ENCODE data around the gene MSI1. TPM values are rescaled to one million over a fixed set of nuclear protein-coding genes. Genes with fewer than 3 reads are reported as not detected.

MSI1 gene
- total and polyA plus RNA-seq, 2 experiments from 2014 or later = 12.8 to 16.9 TPM

GRCh38 chr12:120417917-120418580, 49.1 kb upstream of the MSI1 start:
- Mint-ChIP-seq H3K4me3 (no peak overlapping the region), H3K36me3 (ENCODE audit: low read depth) (no peaks in the 10 kb centered on the region), H3K4me1 (peaks cover 12% of the 10 kb centered on the region), H3K9me3 (no peaks in the 10 kb centered on the region; the same call in 2 of the 3 replicates), H3K27ac (no peak overlapping the region), H3K27me3 (ENCODE audit: insufficient read depth, low read depth, poor library complexity) (peaks cover 11% of the 10 kb centered on the region)
- H3K4me3 ChIP-seq = no peak overlapping the region
- no peaks in the 10 kb centered on the region for H4K20me1 ChIP-seq (replicated peaks; ENCODE audit: insufficient read depth)
- H3K27ac ChIP-seq (ENCODE audit: low read depth) = no peak overlapping the region
- ATAC-seq (no peak), DNase-seq (ENCODE audit: low spot score) (no peak)
- no peaks in the 10 kb centered on the region for H3K9me2 ChIP-seq (ENCODE audit: insufficient read depth)
- no peaks in the 10 kb centered on the region for H3F3A ChIP-seq (replicated peaks; ENCODE audit: low read depth)
- H3K79me2 ChIP-seq (replicated peaks; ENCODE audit: insufficient read depth) = no peaks in the 10 kb centered on the region
- H2AFZ ChIP-seq = no peak overlapping the region
- H3K4me2 ChIP-seq = no peak overlapping the region
- H3K27me3 ChIP-seq (ENCODE audit: insufficient read depth) = no peaks in the 10 kb centered on the region
- peaks cover 12% of the 10 kb centered on the region for H3K4me1 ChIP-seq (ENCODE audit: insufficient read depth)
- no peaks in the 10 kb centered on the region for H3K36me3 ChIP-seq (ENCODE audit: insufficient read depth)
- TF ChIP-seq REST (IDR thresholded peaks at IDR 0.05; ENCODE audit: unreplicated experiment) (no peak), ZNF331 (CRISPR knock-in tag; IDR thresholded peaks at IDR 0.05; ENCODE audit: low read depth) (no peak), ZNF114 (CRISPR knock-in tag; IDR thresholded peaks at IDR 0.05) (no peak), STAT1 (IDR thresholded peaks at IDR 0.05; ENCODE audit: unreplicated experiment) (no peak), POLR2AphosphoS5 (IDR thresholded peaks at IDR 0.05; ENCODE audit: low read depth) (no peak), ETS1 (IDR thresholded peaks at IDR 0.05) (no peak), NANOG (IDR thresholded peaks at IDR 0.05; ENCODE audit: borderline replicate concordance) (no peak), CREB1 (CRISPR knock-in tag; IDR thresholded peaks at IDR 0.05; ENCODE audit: low read depth) (no peak), EZH2phosphoT487 (IDR thresholded peaks at IDR 0.05; ENCODE audit: unreplicated experiment) (no peak), ZNF462 (CRISPR knock-in tag; IDR thresholded peaks at IDR 0.05) (no peak), EZH2 (IDR thresholded peaks at IDR 0.05; ENCODE audit: low read depth, unreplicated experiment) (no peak), CTCF (conservative IDR thresholded peaks at IDR 0.05; ENCODE audit: low read depth in 2 of 2) (no peak), JUNB (IDR thresholded peaks at IDR 0.05; ENCODE audit: unreplicated experiment) (no peak)
